HL-60 (cell line): Measurements from ENCODE around the gene ARHGEF1.
"Not testable (repeated sequence)": the region's sequence is repeated elsewhere in the genome, so short reads cannot be mapped to it uniquely, and the experiment has no call there.

ENCODE experiments used
- CTCF ChIP-seq: IDR thresholded peaks from one replicate; pipeline ENCODE4 v1.5.1; 2011; ENCODE audit warnings: low read length, control low read depth, inconsistent platforms; ENCODE audit not compliant: insufficient read depth
- POLR2AphosphoS5 ChIP-seq: IDR thresholded peaks from 2 replicates; pipeline ENCODE4 v1.6.1; 2012; ENCODE audit warnings: low read depth
- REST ChIP-seq: IDR thresholded peaks from 2 replicates; pipeline ENCODE4 v1.6.1; 2012; ENCODE audit warnings: low read depth; ENCODE audit not compliant: insufficient replicate concordance
- SPI1 ChIP-seq: IDR thresholded peaks from 2 replicates; pipeline ENCODE4 v1.6.1; 2012; ENCODE audit warnings: low read depth, mild to moderate bottlenecking, borderline replicate concordance

GRCh38 chr19:41914424-41914834, 31.4 kb downstream of the ARHGEF1 start:
- not testable (repeated sequence) for TF ChIP-seq POLR2AphosphoS5, CTCF, REST, SPI1
